OCI-LY7 (cell line): Measurements from ENCODE around the gene MIB1.

Source experiments
- CTCF ChIP-seq: fragments of 200-600 bp; sonication (generic); conservative IDR thresholded peaks from 2 replicates; pipeline ENCODE4 v1.5.1; 2014; ENCODE audit warnings: mild to moderate bottlenecking, antibody characterized with exemption, low read length, moderate library complexity, mixed read lengths
- EZH2phosphoT487 ChIP-seq: fragments of 200-600 bp; sonication (generic); IDR thresholded peaks from 2 replicates; pipeline ENCODE4 v1.6.1; 2018; ENCODE audit warnings: low read depth, borderline replicate concordance, mild to moderate bottlenecking, mixed run types, antibody characterized with exemption, low read length, moderate library complexity, mixed read lengths

- TF ChIP-seq CTCF (no peak), EZH2phosphoT487 (no peak)
Observed at GRCh38 chr18:21908711-21909110, 168.1 kb downstream of the MIB1 start.
